Ureter (tissue), 1 donor: ENCODE measurements around the gene FAM236A. TPM values are rescaled to one million over a fixed set of nuclear protein-coding genes. Genes with fewer than 3 reads are reported as not detected.
A peak's percentile ranks its signal among the peaks of the same experiment; 100 is the strongest.
"Not testable (repeated sequence)": the region's sequence is repeated elsewhere in the genome, so short reads cannot be mapped to it uniquely, and the experiment has no call there.

Experiments used
- DNase-seq: peaks from one replicate; pipeline ENCODE4 v3.0.0-alpha.2; 2020; ENCODE audit warnings: low spot score
- total RNA-seq: library from RNA; stranded (reverse); gene quantifications from one replicate; pipeline ENCODE4 v1.2.4, GENCODE V29; 2023
- donor health status: DM: yes; HTN: yes; CAD: no.

FAM236A gene
- not detected for total RNA-seq

- not testable (repeated sequence) for DNase-seq
Measured at GRCh38 chrX:72937906-72938305, at the start of gene FAM236A. Gene FAM236A (plus strand): TSS chrX:72938206. CDS start chrX:72938263, 57 bp downstream.

- DNase-seq: not testable (repeated sequence)
Measured at GRCh38 chrX:72889740-72890139, 48.3 kb upstream of the FAM236A start.

GRCh38 chrX:72912315-72912714 is 25.7 kb upstream of the FAM236A start, which contains the start of gene FAM236C:
Gene FAM236C (plus strand): TSS chrX:72912615. CDS start chrX:72912715, 100 bp downstream.
- not testable (repeated sequence) for DNase-seq

- DNase-seq: peak; percentile 1
Measured at GRCh38 chrX:72916096-72916495, 21.9 kb upstream of the FAM236A start.

- DNase-seq: not testable (repeated sequence)
Measured at GRCh38 chrX:72932283-72932682, 5.7 kb upstream of the FAM236A start.

- not testable (repeated sequence) for DNase-seq
Measured at GRCh38 chrX:72936455-72936854, 1.6 kb upstream of the FAM236A start.

- not testable (repeated sequence) for DNase-seq
Measured at GRCh38 chrX:72936882-72937455, 1.0 kb upstream of the FAM236A start.

GRCh38 chrX:72942272-72942671 is 4.3 kb downstream of the FAM236A start:
- DNase-seq: not testable (repeated sequence)

GRCh38 chrX:72943035-72943818 is 5.2 kb downstream of the FAM236A start:
- DNase-seq: not testable (repeated sequence)

- not testable (repeated sequence) for DNase-seq
Measured at GRCh38 chrX:72943819-72944169, 5.8 kb downstream of the FAM236A start, which contains the start of gene DMRTC1. Gene DMRTC1 (minus strand): TSS chrX:72943837. CDS start chrX:72875694, 68,143 bp downstream.

GRCh38 chrX:72959971-72960370 is 22.0 kb downstream of the FAM236A start:
- not testable (repeated sequence) for DNase-seq

GRCh38 chrX:72971859-72972258 is 33.9 kb downstream of the FAM236A start:
- not testable (repeated sequence) for DNase-seq

- DNase-seq: not testable (repeated sequence)
Measured at GRCh38 chrX:72974885-72975284, 36.9 kb downstream of the FAM236A start.

- DNase-seq: not testable (repeated sequence)
Measured at GRCh38 chrX:72980894-72981469, 43.0 kb downstream of the FAM236A start.

Other genes starting within 250 kb of the FAM236A start
- gene PHKA1, start 223.9 kb upstream of the FAM236A start, total RNA-seq: 9.4 TPM
- 1.1 TPM for gene DMRTC1B, start 161.3 kb upstream of the FAM236A start, total RNA-seq
- gene FAM236B, start 155.5 kb upstream of the FAM236A start, total RNA-seq: not detected
- not detected for gene FAM236D, start 130.0 kb upstream of the FAM236A start, total RNA-seq
- not detected for gene FAM236C, start 25.6 kb upstream of the FAM236A start, total RNA-seq
- gene DMRTC1, start 5.6 kb downstream of the FAM236A start, total RNA-seq: not detected
- gene PABPC1L2B, start 64.7 kb downstream of the FAM236A start, total RNA-seq: not detected
- not detected for gene PABPC1L2A, start 141.3 kb downstream of the FAM236A start, total RNA-seq